H1 (cell line): ENCODE measurements around the gene SMIM32. TPM values are rescaled to one million over a fixed set of nuclear protein-coding genes. Genes with fewer than 3 reads are reported as not detected.

ENCODE experiments used
- CHD1 ChIP-seq: IDR thresholded peaks from 2 replicates; pipeline ENCODE4 v1.6.1; 2012; ENCODE audit warnings: low read depth, low read length, improper control_type of control experiment
- CHD7 ChIP-seq: fragments of 300-600 bp; sonication (generic); IDR thresholded peaks from 2 replicates; pipeline ENCODE4 v1.7.1; 2012; ENCODE audit warnings: low read length, moderate library complexity, mild to moderate bottlenecking, inconsistent platforms; ENCODE audit not compliant: insufficient replicate concordance
- CTBP2 ChIP-seq: IDR thresholded peaks from 2 replicates; pipeline ENCODE4 v1.7.0; 2011; ENCODE audit warnings: borderline replicate concordance, mild to moderate bottlenecking, moderate library complexity, mixed read lengths, low read length; ENCODE audit not compliant: insufficient read depth, insufficient read length
- EP300 ChIP-seq, 2 experiments: IDR thresholded peaks; 1 replicate in 1 of 2; 2 replicates in 1 of 2; pipeline ENCODE4 v1.6.1; 2011 to 2012; ENCODE audit warnings: low read depth in 2 of 2, low read length in 2 of 2, mild to moderate bottlenecking in 2 of 2, borderline replicate concordance in 1 of 2, inconsistent platforms in 1 of 2, moderate library complexity in 1 of 2
- GABPA ChIP-seq: IDR thresholded peaks from 2 replicates; pipeline ENCODE4 v1.6.1; 2011; ENCODE audit warnings: mild to moderate bottlenecking, low read length, moderate library complexity, borderline replicate concordance; ENCODE audit not compliant: insufficient read depth
- GTF2F1 ChIP-seq: IDR thresholded peaks from 2 replicates; pipeline ENCODE4 v1.6.1; 2012; ENCODE audit warnings: low read depth, low read length, improper control_type of control experiment, borderline replicate concordance
- NANOG ChIP-seq: IDR thresholded peaks from 2 replicates; pipeline ENCODE4 v1.6.1; 2011; ENCODE audit warnings: low read length, low read depth, mild to moderate bottlenecking, inconsistent platforms; ENCODE audit not compliant: insufficient read depth, poor library complexity, severe bottlenecking
- SAP30 ChIP-seq: fragments of 300-600 bp; sonication (generic); IDR thresholded peaks from 2 replicates; pipeline ENCODE4 v1.7.1; 2012; ENCODE audit warnings: low read length, moderate library complexity, mild to moderate bottlenecking, inconsistent platforms; ENCODE audit not compliant: insufficient read depth, insufficient replicate concordance
- SIX5 ChIP-seq: IDR thresholded peaks from 2 replicates; pipeline ENCODE4 v1.6.1; 2011; ENCODE audit warnings: mild to moderate bottlenecking, low read depth, low read length
- ZNF274 ChIP-seq: IDR thresholded peaks from 2 replicates; pipeline ENCODE4 v1.7.0; 2012; ENCODE audit warnings: low read length, borderline replicate concordance; ENCODE audit errors: extremely low read depth
- polyA plus RNA-seq, 7 experiments: library from polyadenylated mRNA; depleted of rRNA in 3 of 7; stranded (reverse) in 5 of 7; unstranded in 2 of 7; fragments of >200 nt in 5 of 7; fragments of 200-250 nt in 2 of 7; gene quantifications; 1 replicate in 5 of 7; 2 replicates in 1 of 7; 4 replicates in 1 of 7; pipeline versions ENCODE4 v1.2.1 to v1.2.3, GENCODE V29; 2011 to 2013; ENCODE audit warnings: missing spikeins in 2 of 7, mixed read lengths in 2 of 7
- total RNA-seq: library from RNA; stranded (reverse); fragmentation: NEBNext Ultra II Directional; extraction: Animal tissue kit (Norgen Biotek cat#: 25700); gene quantifications from 2 replicates; pipeline ENCODE4 v1.2.1, GENCODE V29; 2021

SMIM32 gene
- total and polyA plus RNA-seq, 2 of the 8 experiments (the other 6 are each of a cell fraction or from before 2014, with no cell fraction given), result 0.09 to 0.22 TPM

DNA sequence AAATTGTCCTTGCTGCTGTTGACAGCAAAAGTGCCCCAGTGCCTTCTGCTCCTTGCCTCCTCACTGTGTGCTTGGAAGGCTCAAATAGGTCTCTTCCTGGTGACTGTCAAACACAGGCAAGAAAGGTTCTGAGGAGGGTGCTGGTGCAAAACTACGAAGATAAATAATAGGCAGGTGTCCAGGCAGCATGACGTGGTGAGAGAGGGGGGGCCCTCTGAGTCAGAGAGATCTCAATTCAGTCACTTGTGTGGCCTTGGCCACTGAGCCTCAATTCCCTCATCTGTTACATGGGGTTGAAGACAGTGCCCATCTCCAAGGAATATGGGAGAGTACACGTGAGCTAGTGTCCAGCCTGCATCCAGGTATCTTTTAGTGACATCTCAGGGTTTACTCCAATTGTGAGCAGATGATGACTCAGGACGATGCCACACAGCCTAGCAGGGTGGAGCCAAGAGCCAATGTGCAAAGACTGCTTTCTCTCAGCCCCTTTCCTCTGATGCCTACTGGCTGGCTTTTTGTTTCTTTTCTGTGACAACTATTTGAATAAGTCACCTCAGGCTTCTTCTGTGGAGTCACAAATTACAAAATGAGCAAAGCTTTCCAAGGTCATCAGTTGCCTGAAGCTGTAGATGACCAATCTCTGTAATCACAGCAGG is 29.7 kb upstream of the SMIM32 start (continued):
- TF ChIP-seq CHD7, result no peak
- TF ChIP-seq SIX5, result no peak
- no peak for TF ChIP-seq SAP30
- no peak for TF ChIP-seq GTF2F1
- TF ChIP-seq EP300 (IDR thresholded peaks at IDR 0.05; ENCODE audit: borderline replicate concordance in 1 of 2, low read depth in 2 of 2, low read length in 2 of 2), result no peak
- TF ChIP-seq CTBP2, result no peak
- no peak for TF ChIP-seq NANOG
- no peak for TF ChIP-seq GABPA
- TF ChIP-seq ZNF274, result no peak
- no peak for TF ChIP-seq CHD1
